ENCODE measurements around the gene EPN2.

EPN2 gene

GRCh38 chr17:19331134-19331533, 94.0 kb downstream of the EPN2 start:
- DNase-seq (ENCODE audit: low spot score) = no peak

GRCh38 chr17:19331543-19332245, 94.5 kb downstream of the EPN2 start:
- DNase-seq (ENCODE audit: low spot score) = no peak

DNA sequence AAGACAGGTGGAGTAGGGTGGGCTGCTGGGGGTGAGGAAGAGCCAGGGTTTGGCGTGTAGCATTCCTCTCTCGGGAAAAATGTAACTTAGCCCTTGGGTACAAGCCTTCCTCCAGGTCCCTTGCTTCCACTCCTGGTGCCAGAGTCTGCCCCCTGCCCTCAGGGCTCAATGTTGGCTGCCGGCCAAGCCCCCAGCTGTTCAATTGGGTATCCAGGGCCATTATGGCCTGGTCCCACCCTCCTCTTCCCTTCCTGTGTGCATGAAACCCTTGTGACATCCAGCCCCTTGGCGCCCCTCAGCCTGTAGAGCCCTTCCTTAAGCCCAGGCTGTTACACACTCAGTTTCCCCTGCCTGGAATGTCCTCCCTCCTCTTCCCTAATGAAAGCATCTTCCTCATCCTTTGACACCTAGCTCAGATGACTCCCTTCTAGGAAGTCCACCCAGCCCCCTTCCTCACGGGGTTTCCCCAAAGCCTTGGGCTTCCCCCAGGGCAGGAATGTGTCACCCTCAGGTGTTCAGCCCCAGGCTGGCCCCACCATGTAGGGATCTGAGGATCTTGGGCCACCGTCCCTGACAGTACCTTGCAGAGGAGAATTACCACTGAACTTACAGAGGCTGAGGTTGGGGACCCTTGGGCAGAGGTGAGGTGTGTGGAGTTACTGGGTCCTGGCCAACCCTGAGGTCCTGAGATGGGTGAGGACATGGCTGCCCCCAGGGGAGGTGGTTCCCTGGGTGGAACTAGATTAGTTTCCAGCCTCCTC, 95.4 kb downstream of the EPN2 start:
- DNase-seq (ENCODE audit: low spot score) = no peak

DNA sequence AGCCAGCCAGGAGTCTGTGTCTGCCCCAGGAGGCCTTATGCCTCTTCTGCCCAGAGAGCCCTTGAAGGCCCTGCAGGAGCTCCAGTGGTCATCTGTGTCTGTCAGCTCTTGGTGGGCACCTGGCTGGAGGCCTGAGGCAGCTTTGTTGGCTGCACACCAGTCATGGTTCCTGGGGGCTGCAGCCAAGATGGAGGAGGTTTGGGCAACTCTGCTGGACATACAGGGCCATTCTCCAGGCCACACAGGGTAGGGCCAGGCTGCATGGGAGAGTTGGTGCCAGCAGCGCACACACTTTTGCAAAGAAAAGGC, 95.9 kb downstream of the EPN2 start:
- DNase-seq (ENCODE audit: low spot score) = no peak

DNA sequence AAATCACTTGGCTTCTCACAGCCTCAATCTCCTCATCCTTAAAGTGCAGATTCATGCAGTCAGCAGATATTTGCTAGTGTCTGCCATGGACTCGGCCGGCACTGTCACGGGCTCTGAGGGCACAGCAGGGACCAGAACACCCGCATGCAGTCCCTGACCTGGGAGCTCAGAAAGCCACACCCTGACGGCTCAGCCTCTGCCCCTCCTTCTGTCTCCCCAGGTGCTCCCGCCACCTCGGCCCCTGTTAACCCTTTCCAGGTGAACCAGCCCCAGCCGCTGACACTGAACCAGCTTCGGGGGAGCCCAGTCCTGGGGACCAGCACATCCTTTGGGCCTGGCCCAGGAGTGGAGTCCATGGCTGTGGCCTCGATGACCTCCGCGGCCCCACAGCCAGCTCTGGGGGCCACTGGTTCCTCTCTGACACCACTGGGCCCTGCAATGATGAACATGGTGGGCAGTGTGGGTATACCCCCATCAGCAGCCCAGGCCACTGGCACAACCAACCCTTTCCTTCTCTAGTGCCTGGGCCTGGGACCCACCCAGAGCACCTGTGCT, 96.6 kb downstream of the EPN2 start:
- DNase-seq (ENCODE audit: low spot score) = no peak

DNA sequence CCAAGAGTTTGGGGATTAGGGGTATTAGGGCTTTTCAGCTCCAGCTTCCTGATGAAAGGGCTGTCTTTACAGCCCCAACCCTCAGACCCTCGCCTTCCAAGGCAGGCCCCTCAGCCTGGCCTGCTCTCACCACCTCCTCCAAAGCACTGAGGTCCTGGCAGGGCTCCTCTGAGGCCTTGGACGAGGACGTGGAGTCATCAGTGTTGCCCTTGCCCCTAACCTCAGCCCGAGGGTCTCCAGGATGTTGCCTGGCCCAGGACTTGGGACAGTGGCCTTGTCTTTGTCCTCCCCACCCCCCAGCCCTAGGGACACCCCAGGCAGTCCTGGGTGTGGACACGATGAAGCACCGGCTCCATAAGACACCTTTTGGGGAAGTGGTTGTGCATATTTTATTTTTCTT, 97.2 kb downstream of the EPN2 start:
- DNase-seq (ENCODE audit: low spot score) = no peak

- DNase-seq (ENCODE audit: low spot score) = no peak
These were observed 98.9 kb downstream of the EPN2 start for GRCh38 chr17:19335951-19336631.

DNA sequence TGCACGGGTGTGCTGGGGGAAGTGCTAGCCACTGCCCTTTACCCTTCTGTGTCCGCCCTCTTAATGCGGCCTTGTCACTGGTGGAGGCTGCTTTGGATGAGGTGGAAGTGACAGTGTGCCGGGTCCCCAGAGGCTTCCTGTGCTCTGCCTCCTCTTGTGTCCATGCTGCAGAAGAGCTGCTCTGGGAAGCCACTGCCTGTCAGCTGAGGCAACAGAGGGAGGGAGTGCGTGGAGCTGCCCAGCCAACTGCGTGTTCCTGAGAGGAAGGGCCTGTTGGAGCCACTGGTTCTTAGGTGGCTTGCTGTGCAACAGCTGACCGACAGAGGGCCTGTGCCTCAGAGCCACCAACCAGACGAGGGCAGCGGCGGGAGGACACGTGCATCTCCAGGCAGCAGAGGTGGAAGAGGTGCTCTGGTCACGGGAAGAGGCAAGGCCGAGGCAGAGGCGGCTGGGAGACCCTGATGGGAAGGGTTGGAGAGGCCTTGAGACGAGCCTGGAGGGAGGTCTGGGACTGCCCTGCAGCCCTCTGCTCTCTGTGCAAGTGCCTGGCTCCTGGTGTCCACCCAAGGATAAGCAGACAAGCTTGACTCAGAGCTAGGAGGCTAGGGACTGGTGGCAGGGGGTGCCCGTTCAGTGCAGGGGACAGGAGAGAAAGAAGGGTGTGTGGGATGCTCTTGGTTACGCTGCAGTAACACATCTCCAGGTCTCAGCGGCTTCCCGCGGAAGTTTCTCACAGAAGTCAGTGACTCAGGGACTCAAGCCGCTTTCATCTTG, 100.0 kb downstream of the EPN2 start:
- DNase-seq (ENCODE audit: low spot score) = no peak

- no peak for DNase-seq (ENCODE audit: low spot score)
These were observed 100.5 kb downstream of the EPN2 start for GRCh38 chr17:19337712-19338023.

DNA sequence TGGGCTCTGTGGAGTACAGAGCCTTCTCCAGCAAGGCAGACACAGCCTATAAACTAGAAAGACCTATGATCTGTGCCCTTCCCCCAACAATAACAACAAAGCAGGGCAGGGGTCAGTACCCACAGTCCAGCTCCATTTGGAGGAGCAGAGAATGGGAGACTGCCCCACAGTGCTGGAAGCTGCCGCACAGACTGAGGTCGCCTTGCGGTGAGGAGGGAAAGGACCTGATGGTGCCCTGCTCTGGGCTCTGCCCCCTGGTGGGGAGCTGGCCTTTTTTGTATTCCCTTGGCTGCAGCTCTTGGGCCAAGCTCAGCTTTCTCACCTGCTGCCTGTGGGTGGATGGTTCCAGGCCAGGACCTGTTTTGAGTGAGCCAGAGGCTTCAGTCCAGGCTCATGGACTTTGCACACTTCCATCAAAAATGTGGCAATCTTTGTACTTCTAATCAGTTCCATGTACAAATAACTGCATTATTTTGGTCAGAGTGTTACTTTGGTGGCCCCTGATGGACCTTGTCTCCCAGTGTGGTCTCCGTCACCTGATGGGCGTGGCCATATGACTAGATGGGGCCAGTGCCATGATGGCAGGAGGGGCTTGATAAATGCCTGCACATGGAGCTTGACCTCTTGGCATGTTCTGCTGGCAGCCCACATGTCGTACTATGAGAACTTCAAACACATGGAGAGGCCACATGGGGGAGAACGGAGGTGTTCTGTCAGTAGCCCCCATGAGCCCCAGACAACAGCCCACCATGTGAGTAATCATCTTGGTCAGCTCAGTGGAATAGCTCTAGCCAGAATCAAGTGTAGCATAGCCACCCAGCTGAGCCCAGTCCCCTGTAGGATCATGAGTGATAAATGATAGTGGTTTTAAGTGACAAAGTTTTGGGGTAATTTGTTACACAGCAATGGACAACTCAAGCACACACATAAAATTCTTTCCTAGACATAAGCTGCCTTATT, 101.1 kb downstream of the EPN2 start:
- no peak for DNase-seq (ENCODE audit: low spot score)

GRCh38 chr17:19339341-19339815, 102.2 kb downstream of the EPN2 start:
- DNase-seq (ENCODE audit: low spot score) = no peak

DNA sequence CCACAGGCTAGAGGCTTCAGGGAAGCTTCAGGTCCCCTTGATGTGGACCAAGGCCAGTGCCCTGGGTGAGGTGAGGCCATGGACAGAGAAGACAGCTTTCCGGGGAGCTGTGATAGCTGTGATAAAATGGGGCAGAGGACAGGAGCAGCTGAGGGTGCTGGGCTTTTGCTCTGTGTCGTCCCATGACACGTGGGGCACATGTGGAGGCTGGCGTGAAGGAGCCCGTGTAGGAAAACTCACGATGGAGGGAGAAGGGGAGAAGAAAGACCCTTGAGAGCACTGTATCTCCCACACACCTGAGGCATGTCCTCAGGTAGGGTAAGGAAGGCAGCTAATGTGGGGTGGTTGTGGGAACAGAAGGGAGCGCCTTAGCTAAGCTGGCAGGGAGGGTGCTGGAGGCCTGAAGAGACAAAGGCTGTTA, 104.1 kb downstream of the EPN2 start:
- no peak for DNase-seq (ENCODE audit: low spot score)

DNA sequence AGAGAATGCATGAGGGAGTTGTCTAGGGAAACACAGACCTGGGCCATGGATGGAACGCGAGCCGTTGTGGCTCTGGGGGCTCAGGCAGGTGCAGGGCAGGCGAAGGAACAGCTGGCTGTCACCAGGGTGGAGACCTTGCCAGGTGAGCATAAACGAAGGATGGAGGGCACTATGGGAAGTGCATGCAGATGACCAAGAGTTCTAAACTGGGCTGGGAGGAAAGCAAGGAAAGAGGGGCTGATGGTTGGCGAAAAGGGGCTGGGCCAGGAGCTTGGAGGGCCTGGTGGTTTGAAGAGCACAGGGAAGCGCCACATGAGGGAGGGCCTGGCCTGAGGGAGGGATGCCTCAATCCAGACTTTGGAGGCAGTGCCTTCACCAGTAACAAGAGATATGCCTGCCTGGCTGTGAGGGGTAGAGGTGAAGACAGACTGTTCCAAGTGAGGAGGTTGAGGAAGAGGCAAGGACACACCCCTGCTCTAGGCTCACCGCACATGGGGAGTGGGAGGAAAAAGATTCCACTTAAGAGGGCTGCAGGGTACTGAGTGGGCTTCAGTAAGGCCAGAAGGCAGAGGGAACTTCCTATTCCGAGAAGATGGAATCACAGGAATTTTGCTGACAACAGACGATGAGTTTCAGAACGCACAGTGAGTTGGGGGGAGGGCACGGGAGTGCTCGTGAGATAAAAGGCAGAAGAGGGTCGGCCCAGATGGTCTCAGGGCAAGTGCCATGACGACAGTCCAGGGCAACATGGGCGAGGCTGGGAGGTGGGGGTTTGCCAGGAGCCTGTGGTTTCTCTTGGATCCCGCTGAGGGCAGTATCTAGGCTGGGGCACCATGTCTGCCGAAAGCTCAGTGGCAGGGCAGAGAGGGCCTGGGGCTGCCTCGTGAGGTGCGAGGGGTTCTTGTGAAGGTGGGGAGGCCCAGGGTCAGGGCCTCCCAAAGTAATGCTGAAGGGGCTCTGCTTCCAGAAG, 104.8 kb downstream of the EPN2 start:
- DNase-seq (ENCODE audit: low spot score) = no peak

DNA sequence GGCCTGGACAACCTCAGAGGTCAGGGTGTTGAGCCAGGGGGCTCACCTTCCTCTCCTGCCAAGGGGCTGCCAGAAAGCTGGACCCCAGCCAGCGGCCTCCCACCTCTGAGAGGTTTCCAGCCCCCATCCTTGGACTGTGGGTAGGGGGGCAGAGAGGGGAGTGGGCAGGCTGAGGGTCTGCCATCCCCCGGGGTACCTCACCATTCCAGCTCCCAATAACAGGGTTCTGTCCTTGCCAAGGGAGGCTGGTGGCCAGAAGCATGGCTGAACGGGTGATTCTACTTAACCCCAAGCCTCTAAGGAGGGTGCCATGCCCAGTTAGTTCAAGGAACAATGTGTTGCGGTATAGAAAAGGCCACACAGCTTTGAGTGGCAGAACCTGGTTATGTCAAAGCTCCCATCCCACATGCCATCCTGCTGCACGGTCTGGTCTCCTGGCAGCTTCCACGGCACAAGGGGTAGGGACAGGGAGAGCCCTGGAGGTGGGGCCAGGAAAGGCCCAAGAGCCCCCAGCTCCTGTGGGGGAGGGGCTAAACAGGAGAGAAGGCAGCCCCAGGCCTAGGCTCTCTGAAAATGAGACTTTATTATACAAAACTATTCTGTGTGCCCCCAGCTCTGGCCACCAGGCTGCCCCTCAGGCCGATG, 105.6 kb downstream of the EPN2 start:
- DNase-seq (ENCODE audit: low spot score) = no peak

- no peak for DNase-seq (ENCODE audit: low spot score)
These were observed 106.1 kb downstream of the EPN2 start for GRCh38 chr17:19343256-19343630.

- no peak for DNase-seq (ENCODE audit: low spot score)
These were observed 106.5 kb downstream of the EPN2 start for GRCh38 chr17:19343671-19344151.

DNA sequence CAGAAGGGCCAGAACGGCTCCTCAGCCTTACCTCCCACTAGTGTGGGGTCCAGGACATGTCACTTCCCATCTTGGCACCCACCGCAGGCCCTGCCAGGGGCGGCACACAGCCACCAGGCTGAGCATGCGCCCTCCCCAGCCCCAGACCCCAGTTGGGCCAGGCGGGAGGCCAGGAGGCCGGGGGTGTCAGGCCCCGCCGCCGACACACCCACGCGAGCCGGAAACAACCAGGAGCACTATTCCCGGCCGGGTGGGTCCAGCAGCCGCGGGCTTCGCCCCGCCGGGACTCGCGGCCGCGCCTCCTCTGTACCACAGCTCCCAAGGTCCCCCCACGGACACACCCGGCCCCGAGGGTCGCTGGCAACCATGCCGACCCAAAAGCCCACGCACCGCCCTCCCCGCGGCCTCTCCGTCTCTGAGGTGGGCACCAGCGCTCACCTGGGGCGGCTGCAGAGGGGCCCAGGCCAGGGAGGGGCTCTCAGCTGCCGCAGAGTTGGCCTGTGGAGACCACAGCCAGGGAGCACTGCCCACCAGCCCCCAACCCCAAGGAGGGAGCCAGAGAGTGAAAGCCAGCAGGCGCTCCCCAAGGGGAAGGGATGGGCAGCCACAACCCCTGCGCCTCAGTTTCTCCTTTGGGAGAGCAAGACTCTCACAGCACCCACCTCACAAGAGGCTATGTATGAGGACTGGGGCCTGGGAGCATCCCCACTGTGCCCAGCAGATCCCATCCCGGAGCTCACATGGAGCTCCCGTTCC, 107.3 kb downstream of the EPN2 start:
- DNase-seq (ENCODE audit: low spot score) = no peak

- no peak for DNase-seq (ENCODE audit: low spot score)
These were observed 107.9 kb downstream of the EPN2 start for GRCh38 chr17:19345067-19345460.

All from COLO829 (cell line).